GM12891 (cell line): ENCODE data around the gene NEURL1B.
"Not testable (repeated sequence)": the region's sequence is repeated elsewhere in the genome, so short reads cannot be mapped to it uniquely, and the experiment has no call there.

Source experiments
- PAX5 ChIP-seq: IDR thresholded peaks from 2 replicates; pipeline ENCODE4 v1.6.1; 2011; ENCODE audit warnings: low read length, moderate library complexity, mild to moderate bottlenecking; ENCODE audit not compliant: insufficient read depth, severe bottlenecking
- POLR2A ChIP-seq: IDR thresholded peaks from 2 replicates; pipeline ENCODE4 v1.6.1; 2011; ENCODE audit warnings: low read depth, low read length, control low read depth
- POLR2AphosphoS5 ChIP-seq: IDR thresholded peaks from 2 replicates; pipeline ENCODE4 v1.6.1; 2011; ENCODE audit warnings: low read depth, low read length, control low read depth
- TAF1 ChIP-seq: IDR thresholded peaks from 2 replicates; pipeline ENCODE4 v1.6.1; 2011; ENCODE audit warnings: low read depth, low read length, control low read depth

DNA sequence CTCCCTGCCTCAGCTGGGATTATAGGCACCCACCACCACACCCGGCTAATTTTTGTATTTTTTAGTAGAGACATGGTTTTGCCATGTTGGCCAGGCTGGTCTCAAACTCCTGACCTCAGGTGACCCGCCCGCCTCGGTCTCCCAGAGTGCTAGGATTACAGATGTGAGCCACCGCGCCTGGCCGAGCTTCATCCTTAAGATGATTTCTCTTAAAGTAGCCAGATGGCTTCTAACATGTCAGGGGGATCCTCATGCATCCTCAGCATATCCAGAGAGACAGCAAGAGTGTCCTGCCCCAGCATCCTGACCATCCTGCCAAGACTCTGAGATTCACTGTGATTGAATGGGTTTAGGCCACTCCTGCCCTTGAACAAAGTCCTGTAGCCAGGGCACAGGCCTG is 39.5 kb upstream of the NEURL1B start:
- not testable (repeated sequence) for TF ChIP-seq POLR2AphosphoS5, POLR2A, PAX5, TAF1
